PFSK-1 (cell line): ENCODE results near the gene SIGLEC10.

Source experiments
- POLR2AphosphoS5 ChIP-seq: IDR thresholded peaks from 2 replicates; pipeline ENCODE4 v1.6.1; 2012; ENCODE audit warnings: low read depth, mild to moderate bottlenecking, control low read depth, low read length, moderate library complexity
- SIN3A ChIP-seq: IDR thresholded peaks from 2 replicates; pipeline ENCODE4 v1.6.1; 2012; ENCODE audit warnings: mild to moderate bottlenecking, low read length, moderate library complexity, borderline replicate concordance; ENCODE audit not compliant: insufficient read depth
- TAF1 ChIP-seq: IDR thresholded peaks from 2 replicates; pipeline ENCODE4 v1.6.1; 2012; ENCODE audit warnings: low read length, control low read depth, borderline replicate concordance; ENCODE audit not compliant: insufficient read depth
- TF ChIP-seq, protein P1 (sequence below), 2 experiments: IDR thresholded peaks; 2 replicates each; pipeline versions ENCODE4 v1.6.1 to v1.8.0; 2011 to 2012; ENCODE audit warnings: low read depth in 2 of 2, low read length in 2 of 2, control low read depth in 1 of 2, inconsistent platforms in 1 of 2, mild to moderate bottlenecking in 1 of 2, moderate library complexity in 1 of 2; ENCODE audit not compliant: insufficient read depth in 1 of 2

DNA sequence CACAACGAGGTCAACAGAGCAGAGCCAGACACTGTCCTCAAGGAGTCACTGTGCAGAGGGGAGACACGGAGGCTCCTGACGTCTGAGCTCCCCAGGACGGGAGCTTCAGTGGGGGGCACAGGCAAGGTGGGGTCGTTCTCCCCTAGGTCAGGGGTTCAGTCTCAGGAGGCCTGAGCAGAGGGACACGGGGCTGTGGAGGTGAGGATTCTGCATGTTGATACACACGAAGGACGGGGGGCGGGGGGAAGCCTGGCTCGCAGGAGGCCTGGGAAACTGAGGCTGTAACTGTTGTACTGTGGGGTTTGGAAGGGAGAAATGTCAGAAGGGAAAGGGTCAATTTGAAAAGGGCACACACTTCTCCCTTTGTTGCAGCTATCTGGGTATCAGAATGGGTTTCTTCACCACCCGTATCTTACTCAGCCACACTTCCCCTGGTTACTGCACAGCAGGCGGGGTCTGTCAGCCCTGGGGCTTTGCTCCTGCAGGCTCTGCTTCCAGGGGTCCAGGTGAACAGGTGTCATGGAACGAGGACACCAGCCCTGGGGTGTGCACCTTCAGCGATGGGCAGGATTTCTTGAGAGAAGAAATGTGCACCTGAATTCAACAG is 41.6 kb upstream of the SIGLEC10 start:
- no peak for TF ChIP-seq POLR2AphosphoS5
- no peak for TF ChIP-seq TAF1
- no peak for TF ChIP-seq SIN3A
- TF ChIP-seq, protein P1, sequence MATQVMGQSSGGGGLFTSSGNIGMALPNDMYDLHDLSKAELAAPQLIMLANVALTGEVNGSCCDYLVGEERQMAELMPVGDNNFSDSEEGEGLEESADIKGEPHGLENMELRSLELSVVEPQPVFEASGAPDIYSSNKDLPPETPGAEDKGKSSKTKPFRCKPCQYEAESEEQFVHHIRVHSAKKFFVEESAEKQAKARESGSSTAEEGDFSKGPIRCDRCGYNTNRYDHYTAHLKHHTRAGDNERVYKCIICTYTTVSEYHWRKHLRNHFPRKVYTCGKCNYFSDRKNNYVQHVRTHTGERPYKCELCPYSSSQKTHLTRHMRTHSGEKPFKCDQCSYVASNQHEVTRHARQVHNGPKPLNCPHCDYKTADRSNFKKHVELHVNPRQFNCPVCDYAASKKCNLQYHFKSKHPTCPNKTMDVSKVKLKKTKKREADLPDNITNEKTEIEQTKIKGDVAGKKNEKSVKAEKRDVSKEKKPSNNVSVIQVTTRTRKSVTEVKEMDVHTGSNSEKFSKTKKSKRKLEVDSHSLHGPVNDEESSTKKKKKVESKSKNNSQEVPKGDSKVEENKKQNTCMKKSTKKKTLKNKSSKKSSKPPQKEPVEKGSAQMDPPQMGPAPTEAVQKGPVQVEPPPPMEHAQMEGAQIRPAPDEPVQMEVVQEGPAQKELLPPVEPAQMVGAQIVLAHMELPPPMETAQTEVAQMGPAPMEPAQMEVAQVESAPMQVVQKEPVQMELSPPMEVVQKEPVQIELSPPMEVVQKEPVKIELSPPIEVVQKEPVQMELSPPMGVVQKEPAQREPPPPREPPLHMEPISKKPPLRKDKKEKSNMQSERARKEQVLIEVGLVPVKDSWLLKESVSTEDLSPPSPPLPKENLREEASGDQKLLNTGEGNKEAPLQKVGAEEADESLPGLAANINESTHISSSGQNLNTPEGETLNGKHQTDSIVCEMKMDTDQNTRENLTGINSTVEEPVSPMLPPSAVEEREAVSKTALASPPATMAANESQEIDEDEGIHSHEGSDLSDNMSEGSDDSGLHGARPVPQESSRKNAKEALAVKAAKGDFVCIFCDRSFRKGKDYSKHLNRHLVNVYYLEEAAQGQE (IDR thresholded peaks at IDR 0.05; ENCODE audit: insufficient read depth in 1 of 2, low read depth in 2 of 2, low read length in 2 of 2): no peak
